Adrenal gland (tissue), 12 donors: Measurements from ENCODE around the gene AAR2. TPM values are rescaled to one million over a fixed set of nuclear protein-coding genes. Genes with fewer than 3 reads are reported as not detected.

Experiments
- DNase-seq, 7 donors: peaks; one replicate each; pipeline ENCODE4 v3.0.0-alpha.2; 2019 to 2020
- H3K27ac ChIP-seq, 5 donors: fragments of 200-600 bp; sonication (generic) in 4 of 5; 1 replicate in 3 of 5; 2 replicates in 2 of 5; pipeline versions ENCODE4 v1.5.1 to v1.8.0; 2016 to 2020; ENCODE audit warnings: mild to moderate bottlenecking in 1 of 5
- H3K27me3 ChIP-seq: fragments of 200-600 bp; 2 replicates; pipeline ENCODE4 v1.8.0; 2021
- H3K36me3 ChIP-seq, 2 donors: fragments of 200-600 bp; replicated peaks in 1 of 2; 1 replicate in 1 of 2; 2 replicates in 1 of 2; pipeline versions ENCODE4 v1.5.1 to v1.8.0; 2018 to 2022
- H3K4me1 ChIP-seq, 2 donors: fragments of 200-600 bp; replicated peaks in 1 of 2; 1 replicate in 1 of 2; 2 replicates in 1 of 2; pipeline versions ENCODE4 v1.5.1 to v1.8.0; 2018 to 2021
- H3K4me3 ChIP-seq, 4 donors: fragments of 200-600 bp; sonication (generic) in 3 of 4; one replicate each; pipeline ENCODE4 v1.5.1; 2016 to 2018
- H3K9me3 ChIP-seq, 3 donors: fragments of 200-600 bp; sonication (generic) in 1 of 3; replicated peaks in 1 of 3; 1 replicate in 2 of 3; 2 replicates in 1 of 3; pipeline versions ENCODE4 v1.5.1 to v1.8.0; 2016 to 2021
- CTCF ChIP-seq, 6 experiments: fragments of 450-650 bp in 4 of 6; fragments of 200-600 bp in 2 of 6; sonication (generic) in 1 of 6; IDR thresholded peaks; 1 replicate in 5 of 6; 2 replicates in 1 of 6; pipeline versions ENCODE4 v1.5.1 to v1.8.0; 2016 to 2021; ENCODE audit warnings: antibody characterized with exemption in 6 of 6, mild to moderate bottlenecking in 2 of 6, moderate library complexity in 1 of 6
- POLR2A ChIP-seq, 2 donors: fragments of 450-650 bp; IDR thresholded peaks; one replicate each; pipeline ENCODE4 v1.6.1; 2017; ENCODE audit warnings: antibody characterized with exemption in 2 of 2, mild to moderate bottlenecking in 2 of 2, moderate library complexity in 1 of 2
- WGBS, 4 donors: extraction: QIAGEN DNeasy Blood & Tissue Kit in 2 of 4; methylation state at CpG; one replicate each; pipeline versions ENCODE4 v1.1.5 to v1.1.7; 2013 to 2017; 5-methylcytosine and 5-hydroxymethylcytosine counted together
- intact Hi-C, 2 donors: fragments of 100-400 bp; cut with DNase I; formaldehyde crosslinking; loops; one replicate each; pipeline versions ENCODE4 v1.14.1 to v1.15.0; 2022 to 2023
- polyA plus RNA-seq, 3 donors: library from polyadenylated mRNA; stranded (reverse); fragments of 200-250 nt in 2 of 3; fragments of 350-450 nt in 1 of 3; fragmentation: Illumina TruSeq in 1 of 3; extraction: RNeasy Lipid Tissue Mini Kit (QIAGEN cat#74804) in 1 of 3; gene quantifications; one replicate each; pipeline ENCODE4 v1.2.3, GENCODE V29; 2013 to 2014
- total RNA-seq, 9 donors: library from RNA; depleted of rRNA in 4 of 9; stranded (reverse); fragments of >200 nt in 4 of 9; fragments of 120-200 nt in 1 of 9; fragmentation: NEBNext Ultra II Directional in 1 of 9; extraction: Animal tissue kit (Norgen Biotek cat#: 25700) in 1 of 9; gene quantifications; one replicate each; pipeline versions ENCODE4 v1.1.0 to v1.2.4, GENCODE V29; 2013 to 2023
- donor health status: healthy with polysubstance abuse.
- donor health status: Bipolar disorder and iron deficiency.
- donor health status: DM: yes; HTN: yes; CAD: no.
- donor health status: DM: no; HTN: no; CAD: no.
- donor health status: DM: no; HTN: no; CAD: no.
- donor health status: DM: yes; HTN: yes; CAD: no.

AAR2 gene
- total and polyA plus RNA-seq, 12 donors: 11.7 to 50.4 (median 32.6) TPM

- H3K4me3 ChIP-seq: no peak overlapping the region
- H3K27me3 ChIP-seq: no peaks in the 10 kb centered on the region
- intact Hi-C loops: no loop called here
- TF ChIP-seq POLR2A (IDR thresholded peaks at IDR 0.05) (no peak), CTCF (IDR thresholded peaks at IDR 0.05) (no peak)
- no peaks in the 10 kb centered on the region for H3K9me3 ChIP-seq
- H3K27ac ChIP-seq: no peak overlapping the region
- peaks cover 0 to 28% of the 10 kb centered on the region in 2 donors for H3K36me3 ChIP-seq
- 64 to 89% (median 75%) methylated on average over 3 of the region's 3 CpGs for WGBS, 4 donors
- H3K4me1 ChIP-seq: peaks cover 21 to 40% of the 10 kb centered on the region in 2 donors
- DNase-seq: no peak
Measured at GRCh38 chr20:36238760-36239159, 2.5 kb downstream of the AAR2 start.

GRCh38 chr20:36240076-36240475 lies 3.8 kb downstream of the AAR2 start:
- Histone ChIP-seq H3K36me3 (peaks cover 0 to 42% of the 10 kb centered on the region in 2 donors), H3K9me3 (no peaks in the 10 kb centered on the region), H3K27ac (no peak overlapping the region), H3K4me3 (no peak overlapping the region), H3K4me1 (peaks cover 21 to 45% of the 10 kb centered on the region in 2 donors), H3K27me3 (no peaks in the 10 kb centered on the region)
- 92 to 96% (median 94%) methylated on average over 8 to 12 of the region's 12 CpGs; no CpG with 5 or more reads in 1 of the 4 donors for WGBS, 4 donors
- no peak for DNase-seq
- intact Hi-C loops: no loop called here
- TF ChIP-seq POLR2A (IDR thresholded peaks at IDR 0.05) (no peak), CTCF (IDR thresholded peaks at IDR 0.05) (no peak)

GRCh38 chr20:36241678-36242077 lies 5.4 kb downstream of the AAR2 start:
- WGBS, 4 donors: 79 to 92% (median 89%) methylated on average over 4 of the region's 4 CpGs
- DNase-seq: no peak
- no peak overlapping the region for H3K27ac ChIP-seq
- no peak overlapping the region for H3K4me3 ChIP-seq
- H3K9me3 ChIP-seq: no peaks in the 10 kb centered on the region
- H3K4me1 ChIP-seq: peaks cover 16 to 38% of the 10 kb centered on the region in 2 donors
- no peaks in the 10 kb centered on the region for H3K27me3 ChIP-seq
- TF ChIP-seq POLR2A (IDR thresholded peaks at IDR 0.05) (no peak), CTCF (IDR thresholded peaks at IDR 0.05) (no peak)
- peaks cover 0 to 56% of the 10 kb centered on the region in 2 donors for H3K36me3 ChIP-seq
- intact Hi-C loops: no loop called here

- Histone ChIP-seq H3K36me3 (peaks cover 0 to 76% of the 10 kb centered on the region in 2 donors), H3K27me3 (no peaks in the 10 kb centered on the region), H3K4me1 (peaks cover 6 to 20% of the 10 kb centered on the region in 2 donors), H3K27ac (peak overlapping the region in 3 of 5 donors; percentile 5 to 48 (median 35)), H3K9me3 (no peaks in the 10 kb centered on the region), H3K4me3 (no peak overlapping the region)
- DNase-seq: peak in 5 of 7 donors; percentile 38 to 62 (median 45)
- TF ChIP-seq CTCF (IDR thresholded peaks at IDR 0.05) (no peak), POLR2A (IDR thresholded peaks at IDR 0.05) (no peak)
- WGBS, 4 donors: 25 to 43% (median 34%) methylated on average over 1 of the region's 1 CpG
- intact Hi-C loops: no loop called here
Measured at GRCh38 chr20:36243726-36244125, 7.4 kb downstream of the AAR2 start.
